ENCODE measurements around the gene NR6A1.
A peak's percentile ranks its signal among the peaks of the same experiment; 100 is the strongest.

The NR6A1 gene

DNA sequence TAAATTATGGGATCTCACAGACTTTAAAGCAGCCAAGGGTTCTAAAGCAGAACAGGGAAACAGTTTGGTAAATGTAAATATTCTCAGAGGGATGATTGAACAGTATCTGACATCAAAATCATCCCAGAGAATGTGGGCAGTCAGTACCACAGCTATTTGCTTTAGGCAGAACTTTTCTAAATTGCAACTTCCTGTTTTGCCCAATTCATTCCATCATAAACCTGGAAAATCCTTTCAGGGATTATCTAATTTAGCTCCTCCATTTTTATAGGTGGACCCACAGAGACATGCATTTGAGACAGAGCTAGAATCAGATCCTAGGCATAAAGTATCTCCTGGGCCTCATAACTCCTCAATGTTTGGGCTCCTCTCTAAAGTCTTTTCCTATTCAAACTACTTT, 12.4 kb downstream of the NR6A1 start:
- TF ChIP-seq, protein P1, sequence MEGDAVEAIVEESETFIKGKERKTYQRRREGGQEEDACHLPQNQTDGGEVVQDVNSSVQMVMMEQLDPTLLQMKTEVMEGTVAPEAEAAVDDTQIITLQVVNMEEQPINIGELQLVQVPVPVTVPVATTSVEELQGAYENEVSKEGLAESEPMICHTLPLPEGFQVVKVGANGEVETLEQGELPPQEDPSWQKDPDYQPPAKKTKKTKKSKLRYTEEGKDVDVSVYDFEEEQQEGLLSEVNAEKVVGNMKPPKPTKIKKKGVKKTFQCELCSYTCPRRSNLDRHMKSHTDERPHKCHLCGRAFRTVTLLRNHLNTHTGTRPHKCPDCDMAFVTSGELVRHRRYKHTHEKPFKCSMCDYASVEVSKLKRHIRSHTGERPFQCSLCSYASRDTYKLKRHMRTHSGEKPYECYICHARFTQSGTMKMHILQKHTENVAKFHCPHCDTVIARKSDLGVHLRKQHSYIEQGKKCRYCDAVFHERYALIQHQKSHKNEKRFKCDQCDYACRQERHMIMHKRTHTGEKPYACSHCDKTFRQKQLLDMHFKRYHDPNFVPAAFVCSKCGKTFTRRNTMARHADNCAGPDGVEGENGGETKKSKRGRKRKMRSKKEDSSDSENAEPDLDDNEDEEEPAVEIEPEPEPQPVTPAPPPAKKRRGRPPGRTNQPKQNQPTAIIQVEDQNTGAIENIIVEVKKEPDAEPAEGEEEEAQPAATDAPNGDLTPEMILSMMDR (IDR thresholded peaks at IDR 0.05; ENCODE audit: control insufficient read depth, extremely low read depth, insufficient read depth): no peak
- no peak overlapping the region for H3K4me3 ChIP-seq (ENCODE audit: low read depth, low read length)
- DNase-seq (ENCODE audit: low read depth): no peak

GRCh38 chr9:124758061-124758460, 13.1 kb downstream of the NR6A1 start:
- H3K4me3 ChIP-seq (ENCODE audit: low read depth, low read length): no peak overlapping the region
- TF ChIP-seq, protein P1 (IDR thresholded peaks at IDR 0.05; ENCODE audit: control insufficient read depth, extremely low read depth, insufficient read depth): no peak
- no peak for DNase-seq (ENCODE audit: low read depth)

GRCh38 chr9:124757616-124758015, 13.5 kb downstream of the NR6A1 start:
- no peak overlapping the region for H3K4me3 ChIP-seq (ENCODE audit: low read depth, low read length)
- DNase-seq (ENCODE audit: low read depth): no peak
- TF ChIP-seq, protein P1 (IDR thresholded peaks at IDR 0.05; ENCODE audit: control insufficient read depth, extremely low read depth, insufficient read depth): no peak

GRCh38 chr9:124756011-124756410, 15.1 kb downstream of the NR6A1 start:
- TF ChIP-seq, protein P1 (IDR thresholded peaks at IDR 0.05; ENCODE audit: control insufficient read depth, extremely low read depth, insufficient read depth): no peak
- no peak overlapping the region for H3K4me3 ChIP-seq (ENCODE audit: low read depth, low read length)
- no peak for DNase-seq (ENCODE audit: low read depth)

DNA sequence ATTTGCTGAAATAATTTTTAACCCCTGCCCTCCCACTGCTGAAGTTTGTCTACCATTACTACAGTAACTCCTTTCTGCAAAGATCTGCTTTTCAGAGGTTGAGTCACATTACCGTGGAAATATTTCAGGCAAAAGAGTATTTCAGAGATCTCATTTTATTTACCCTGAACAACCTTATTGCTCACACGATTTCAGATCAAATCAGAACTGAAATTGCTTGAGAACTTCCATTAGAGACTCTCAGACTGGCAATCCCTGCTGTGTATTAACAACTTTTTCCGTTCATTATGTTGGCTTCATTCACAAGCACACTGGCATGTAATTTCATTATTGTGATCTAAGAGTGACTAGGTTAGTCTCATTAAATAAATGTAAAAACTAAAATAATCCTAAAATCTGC, 16.1 kb downstream of the NR6A1 start:
- no peak for DNase-seq (ENCODE audit: low read depth)
- no peak overlapping the region for H3K4me3 ChIP-seq (ENCODE audit: low read depth, low read length)
- TF ChIP-seq, protein P1 (IDR thresholded peaks at IDR 0.05; ENCODE audit: control insufficient read depth, extremely low read depth, insufficient read depth): no peak

- H3K4me3 ChIP-seq (ENCODE audit: low read depth, low read length): no peak overlapping the region
- TF ChIP-seq, protein P1 (IDR thresholded peaks at IDR 0.05; ENCODE audit: control insufficient read depth, extremely low read depth, insufficient read depth): peak; percentile 45
- DNase-seq (ENCODE audit: low read depth): no peak
These were observed 16.8 kb downstream of the NR6A1 start for GRCh38 chr9:124754289-124754688.

- H3K4me3 ChIP-seq (ENCODE audit: low read depth, low read length): no peak overlapping the region
- TF ChIP-seq, protein P1 (IDR thresholded peaks at IDR 0.05; ENCODE audit: control insufficient read depth, extremely low read depth, insufficient read depth): no peak
- DNase-seq (ENCODE audit: low read depth): no peak
These were observed 18.1 kb downstream of the NR6A1 start for GRCh38 chr9:124752967-124753366.

Measured in LNCaP clone FGC (cell line).